ENCODE measurements around the gene GPX5.

GPX5 gene

DNA sequence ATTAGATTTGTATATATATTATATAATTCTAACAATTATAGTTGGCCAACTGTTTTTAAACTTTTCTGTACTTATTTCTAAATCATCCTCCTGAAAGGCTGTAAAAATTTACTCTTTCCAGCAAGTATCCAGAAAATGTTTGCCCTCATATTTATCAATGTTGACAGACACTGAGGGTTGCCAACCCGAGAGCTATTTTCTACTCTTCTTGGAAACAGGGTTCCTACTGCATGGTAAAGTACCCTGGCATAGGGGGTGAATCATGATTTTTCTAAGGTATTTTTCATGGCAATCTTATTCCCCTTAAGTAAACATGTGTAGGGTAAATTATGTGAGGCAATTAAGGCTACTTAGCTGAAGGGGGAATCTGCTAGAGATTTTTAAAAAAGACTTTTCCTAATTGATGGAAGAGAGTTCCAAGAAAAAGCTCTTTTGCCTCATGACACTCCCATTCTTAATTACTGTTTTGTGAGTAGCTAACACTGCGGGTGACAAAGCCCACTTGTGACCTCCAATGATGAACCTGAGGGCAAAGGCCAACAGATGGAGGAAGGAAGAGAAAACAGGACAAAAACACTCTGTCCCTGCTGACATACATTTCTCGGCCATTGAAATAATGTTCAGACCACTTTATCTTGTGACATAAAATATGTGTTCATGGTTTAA lies 37.9 kb downstream of the GPX5 start:
- H3K36me3 Mint-ChIP-seq (ENCODE audit: low read depth) = no peaks in the 10 kb centered on the region
- peaks cover 37% of the 10 kb centered on the region for H3K27me3 Mint-ChIP-seq (ENCODE audit: low read depth)
- no peaks in the 10 kb centered on the region for H3K4me1 Mint-ChIP-seq (ENCODE audit: low read depth)
- no peak overlapping the region for H3K4me3 Mint-ChIP-seq
- H3K27ac Mint-ChIP-seq = no peak overlapping the region
- H3K9me3 Mint-ChIP-seq = no peaks in the 10 kb centered on the region

DNA sequence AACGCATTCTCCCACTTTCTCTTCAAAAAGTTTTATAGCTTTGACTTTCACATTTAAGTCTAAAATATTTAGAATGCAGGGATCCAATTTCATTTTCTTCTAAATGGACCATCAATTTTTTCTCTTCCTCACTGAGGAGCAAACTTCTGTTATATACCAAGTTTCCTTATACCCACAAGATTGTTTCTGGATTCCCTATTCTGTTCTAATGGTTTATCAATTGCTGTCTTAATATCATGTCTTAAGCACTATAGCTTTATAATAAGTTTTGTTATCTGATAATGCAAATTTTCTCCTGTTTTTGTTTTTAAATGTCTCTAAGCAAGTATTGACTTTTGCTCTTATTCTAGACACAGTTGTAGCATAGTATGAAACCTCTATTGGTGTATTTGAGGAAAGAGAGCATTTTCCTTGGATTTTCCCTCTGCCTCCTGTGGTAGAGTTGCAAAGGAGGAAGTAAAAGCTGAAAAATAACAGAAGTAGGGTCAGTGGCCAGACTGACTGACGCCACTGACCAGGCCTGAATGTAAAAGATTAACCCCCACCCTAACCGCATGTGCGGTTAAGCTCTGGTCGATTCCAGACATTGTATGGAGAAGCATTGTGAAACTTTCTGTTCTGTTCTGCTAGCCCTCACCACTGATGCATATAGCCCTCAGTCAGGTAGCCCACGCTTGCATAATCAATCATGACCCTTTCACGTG lies 40.3 kb downstream of the GPX5 start:
- H3K4me1 Mint-ChIP-seq (ENCODE audit: low read depth) = no peaks in the 10 kb centered on the region
- no peak overlapping the region for H3K4me3 Mint-ChIP-seq
- no peaks in the 10 kb centered on the region for H3K9me3 Mint-ChIP-seq
- peaks cover 46% of the 10 kb centered on the region for H3K27me3 Mint-ChIP-seq (ENCODE audit: low read depth)
- H3K27ac Mint-ChIP-seq = no peak overlapping the region
- no peaks in the 10 kb centered on the region for H3K36me3 Mint-ChIP-seq (ENCODE audit: low read depth)

DNA sequence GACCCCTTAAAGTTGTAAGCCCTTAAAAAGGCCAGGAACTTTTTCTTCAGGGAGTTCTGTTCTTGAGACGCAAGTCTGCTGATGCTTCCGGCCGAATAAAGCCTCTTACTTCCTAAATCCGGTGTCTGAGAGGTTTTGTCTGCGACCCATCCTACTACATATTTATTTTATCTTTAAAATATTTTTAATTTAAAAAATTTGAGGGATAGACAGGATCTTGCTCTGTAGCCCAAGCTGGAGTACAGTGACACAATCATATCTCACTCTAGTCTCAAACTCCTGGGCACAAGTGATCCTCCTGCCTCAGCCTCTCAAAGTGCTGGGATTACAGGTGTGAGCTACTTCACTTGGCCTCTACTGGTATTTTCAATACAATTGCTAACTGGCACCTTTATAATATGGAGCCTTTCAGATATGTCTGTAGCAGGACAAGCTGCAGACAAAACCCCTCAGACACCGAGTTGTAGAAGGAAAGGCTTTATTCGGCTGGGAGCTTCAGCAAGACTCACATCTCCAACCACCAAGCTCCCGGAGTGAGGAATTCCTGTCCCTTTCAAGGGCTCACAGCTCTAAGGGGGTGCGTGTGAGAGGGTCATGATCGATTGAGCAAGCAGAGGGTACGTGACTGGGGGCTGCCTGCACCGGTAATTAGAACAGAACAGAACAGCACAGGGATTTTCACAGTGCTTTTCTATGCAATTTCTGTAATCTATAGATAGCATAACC lies 41.0 kb downstream of the GPX5 start:
- Mint-ChIP-seq H3K27me3 (ENCODE audit: low read depth) (peaks cover 49% of the 10 kb centered on the region), H3K9me3 (no peaks in the 10 kb centered on the region), H3K4me3 (no peak overlapping the region), H3K27ac (no peak overlapping the region), H3K4me1 (ENCODE audit: low read depth) (no peaks in the 10 kb centered on the region), H3K36me3 (ENCODE audit: low read depth) (no peaks in the 10 kb centered on the region)

DNA sequence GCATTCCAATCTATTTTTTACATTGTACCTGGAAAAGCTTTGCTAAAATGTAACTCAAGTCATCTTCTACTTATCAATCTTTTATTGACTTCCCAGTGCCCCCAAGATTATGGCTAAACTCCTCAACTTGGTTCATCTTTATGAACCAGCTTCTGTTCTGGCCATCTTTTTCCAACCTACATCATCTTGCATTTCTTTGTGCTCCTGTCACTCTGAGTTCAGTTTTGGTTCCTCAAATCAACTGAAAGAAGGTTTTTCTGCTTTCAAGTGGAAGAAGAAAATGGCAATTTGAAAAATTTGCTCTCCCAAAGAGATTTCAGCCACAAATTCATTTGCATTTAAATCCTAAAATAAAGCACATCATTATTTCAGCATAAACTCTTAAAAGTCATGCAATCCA lies 41.8 kb downstream of the GPX5 start:
- H3K36me3 Mint-ChIP-seq (ENCODE audit: low read depth) = no peaks in the 10 kb centered on the region
- H3K27ac Mint-ChIP-seq = no peak overlapping the region
- H3K4me1 Mint-ChIP-seq (ENCODE audit: low read depth) = no peaks in the 10 kb centered on the region
- H3K27me3 Mint-ChIP-seq (ENCODE audit: low read depth) = peaks cover 49% of the 10 kb centered on the region
- no peak overlapping the region for H3K4me3 Mint-ChIP-seq
- no peaks in the 10 kb centered on the region for H3K9me3 Mint-ChIP-seq

DNA sequence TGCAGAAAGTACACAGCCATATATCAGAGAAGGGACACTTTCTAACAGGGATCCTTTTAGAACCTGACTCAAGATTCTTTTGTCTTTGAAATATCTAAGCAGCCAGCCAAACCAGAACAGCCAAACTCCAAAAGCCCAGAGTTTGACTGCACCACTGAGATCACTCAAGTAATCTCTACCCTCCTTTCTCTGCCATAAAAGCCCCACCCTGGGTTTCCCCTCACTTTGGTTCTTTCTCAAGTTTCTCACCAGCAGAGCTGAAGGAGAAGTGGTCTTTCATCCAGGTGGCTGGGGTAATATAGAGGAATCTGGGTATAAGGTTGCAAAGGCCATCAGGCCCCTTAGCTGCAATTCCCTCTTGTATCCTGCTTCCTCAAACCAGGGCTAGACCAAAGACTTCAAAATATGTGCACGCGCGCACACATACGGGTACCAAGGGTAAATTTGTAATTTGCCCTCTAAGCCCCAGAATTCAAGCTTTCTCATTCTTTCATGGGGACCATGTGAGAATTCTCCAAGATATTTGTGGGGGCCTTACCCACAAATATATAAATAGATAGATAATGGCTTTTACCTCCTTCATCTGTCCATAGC lies 42.9 kb downstream of the GPX5 start:
- Mint-ChIP-seq H3K36me3 (ENCODE audit: low read depth) (no peaks in the 10 kb centered on the region), H3K9me3 (no peaks in the 10 kb centered on the region), H3K4me3 (no peak overlapping the region), H3K27ac (no peak overlapping the region), H3K4me1 (ENCODE audit: low read depth) (no peaks in the 10 kb centered on the region), H3K27me3 (ENCODE audit: low read depth) (peaks cover 49% of the 10 kb centered on the region)

DNA sequence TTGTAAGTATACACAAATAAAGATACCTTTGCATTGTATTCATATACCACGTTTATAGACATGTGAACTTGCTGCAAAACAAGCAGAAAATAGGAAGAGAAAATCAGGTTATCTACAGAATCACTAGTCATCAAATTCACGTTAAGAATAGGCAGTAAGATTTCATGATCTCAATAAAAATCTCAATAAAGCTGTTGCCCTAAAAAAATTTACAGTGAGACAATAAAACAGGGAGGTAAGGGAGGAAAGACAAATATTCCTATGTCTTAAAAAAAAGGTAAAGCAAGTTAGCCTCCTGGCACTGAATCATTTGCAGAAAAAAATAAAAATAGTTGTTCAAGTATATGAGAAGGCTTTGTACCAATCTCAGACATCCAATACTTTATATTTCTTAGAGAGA lies 44.1 kb downstream of the GPX5 start:
- H3K4me1 Mint-ChIP-seq (ENCODE audit: low read depth) = no peaks in the 10 kb centered on the region
- no peaks in the 10 kb centered on the region for H3K9me3 Mint-ChIP-seq
- H3K4me3 Mint-ChIP-seq = no peak overlapping the region
- no peaks in the 10 kb centered on the region for H3K36me3 Mint-ChIP-seq (ENCODE audit: low read depth)
- no peak overlapping the region for H3K27ac Mint-ChIP-seq
- peaks cover 45% of the 10 kb centered on the region for H3K27me3 Mint-ChIP-seq (ENCODE audit: low read depth)

DNA sequence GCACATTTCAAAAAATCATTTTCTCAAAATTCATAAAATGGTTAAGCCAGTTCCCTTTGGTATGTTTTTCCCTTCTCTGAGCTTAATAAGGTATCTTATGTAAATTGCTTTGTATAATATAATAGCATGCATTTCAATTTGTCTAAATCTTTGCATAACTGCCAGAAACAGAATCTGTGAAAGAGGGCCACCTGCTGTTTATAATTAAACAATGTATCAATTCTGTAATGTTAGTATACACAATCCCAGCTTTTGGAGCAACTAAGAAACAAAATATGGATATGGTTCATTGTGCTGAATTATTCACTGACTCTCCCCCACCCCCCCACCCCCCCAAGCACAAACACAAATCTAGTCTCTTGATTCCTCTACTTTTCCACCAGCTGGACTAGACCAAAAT lies 54.8 kb downstream of the GPX5 start:
- Mint-ChIP-seq H3K4me3 (no peak overlapping the region), H3K4me1 (ENCODE audit: low read depth) (no peaks in the 10 kb centered on the region), H3K36me3 (ENCODE audit: low read depth) (no peaks in the 10 kb centered on the region), H3K27ac (no peak overlapping the region), H3K27me3 (ENCODE audit: low read depth) (peaks cover 13% of the 10 kb centered on the region), H3K9me3 (no peaks in the 10 kb centered on the region)

DNA sequence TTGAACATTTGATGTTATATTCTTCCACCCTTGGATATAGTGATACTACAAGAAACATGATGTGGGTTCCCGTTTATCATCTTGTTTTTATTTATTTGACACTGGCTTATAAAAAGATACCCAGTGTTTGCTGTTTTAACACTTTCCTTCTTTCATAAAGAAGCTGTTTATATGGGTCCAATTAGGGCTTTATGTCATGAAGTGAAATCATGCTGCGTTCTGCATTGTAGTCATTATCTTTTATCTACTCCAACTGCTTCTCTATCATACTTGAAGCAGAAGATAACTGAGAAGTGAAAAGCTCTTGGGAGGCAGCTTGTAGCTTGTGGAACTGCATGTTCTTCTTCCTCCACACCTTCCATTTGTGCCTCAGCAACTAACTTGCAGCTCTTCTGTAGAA lies 57.8 kb downstream of the GPX5 start:
- Mint-ChIP-seq H3K4me1 (ENCODE audit: low read depth) (peaks cover 15% of the 10 kb centered on the region), H3K4me3 (no peak overlapping the region), H3K27ac (no peak overlapping the region), H3K9me3 (peaks cover 5% of the 10 kb centered on the region), H3K27me3 (ENCODE audit: low read depth) (peaks cover 36% of the 10 kb centered on the region), H3K36me3 (ENCODE audit: low read depth) (peaks cover 7% of the 10 kb centered on the region)

Data from T-helper 1 cell treated with Interleukin-12 subunit alpha and Interleukin-12 subunit beta and Interleukin-4 antibody, amounts not matched to agents 30 μg/mL and 1 μg/mL, for 36 hours (primary cell).